ENCODE measurements around the gene TEX9.
"Not testable (repeated sequence)": the region's sequence is repeated elsewhere in the genome, so short reads cannot be mapped to it uniquely, and the experiment has no call there.

GRCh38 chr15:56399209-56399608 is 34.0 kb downstream of the TEX9 start:
- TF ChIP-seq ZNF70 (CRISPR knock-in tag; IDR thresholded peaks at IDR 0.05); ZFP30 (CRISPR knock-in tag; IDR thresholded peaks at IDR 0.05); GLIS3 (CRISPR knock-in tag; IDR thresholded peaks at IDR 0.05); RARB (CRISPR knock-in tag; IDR thresholded peaks at IDR 0.05); PATZ1 (CRISPR knock-in tag; IDR thresholded peaks at IDR 0.05; ENCODE audit: borderline replicate concordance); ZFP3 (CRISPR knock-in tag; IDR thresholded peaks at IDR 0.05); OSR1 (CRISPR knock-in tag; IDR thresholded peaks at IDR 0.05); BACH2 (CRISPR knock-in tag; IDR thresholded peaks at IDR 0.05; ENCODE audit: borderline replicate concordance); SNAI2 (CRISPR knock-in tag; IDR thresholded peaks at IDR 0.05); CREB5 (CRISPR knock-in tag; IDR thresholded peaks at IDR 0.05; ENCODE audit: low read depth); TCF4 (CRISPR knock-in tag; IDR thresholded peaks at IDR 0.05; ENCODE audit: borderline replicate concordance); ZNF8 (CRISPR knock-in tag; IDR thresholded peaks at IDR 0.05); TOX (CRISPR knock-in tag; IDR thresholded peaks at IDR 0.05; ENCODE audit: borderline replicate concordance): not testable (repeated sequence)
